Stimulated activated CD4-positive, alpha-beta T cell treated with anti-CD3 and anti-CD28 coated beads, Interleukin-12 subunit alpha, Interleukin-12 subunit beta, amount 100 ng/mL, for 24 hours (primary cell): ENCODE measurements around the gene ATP5PO.

Experiments used
- DNase-seq, 2 experiments: peaks; one replicate each; pipeline ENCODE4 v3.0.0-alpha.2; 2020; ENCODE audit warnings: low read depth in 2 of 2

The ATP5PO gene, protein sequence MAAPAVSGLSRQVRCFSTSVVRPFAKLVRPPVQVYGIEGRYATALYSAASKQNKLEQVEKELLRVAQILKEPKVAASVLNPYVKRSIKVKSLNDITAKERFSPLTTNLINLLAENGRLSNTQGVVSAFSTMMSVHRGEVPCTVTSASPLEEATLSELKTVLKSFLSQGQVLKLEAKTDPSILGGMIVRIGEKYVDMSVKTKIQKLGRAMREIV

DNA sequence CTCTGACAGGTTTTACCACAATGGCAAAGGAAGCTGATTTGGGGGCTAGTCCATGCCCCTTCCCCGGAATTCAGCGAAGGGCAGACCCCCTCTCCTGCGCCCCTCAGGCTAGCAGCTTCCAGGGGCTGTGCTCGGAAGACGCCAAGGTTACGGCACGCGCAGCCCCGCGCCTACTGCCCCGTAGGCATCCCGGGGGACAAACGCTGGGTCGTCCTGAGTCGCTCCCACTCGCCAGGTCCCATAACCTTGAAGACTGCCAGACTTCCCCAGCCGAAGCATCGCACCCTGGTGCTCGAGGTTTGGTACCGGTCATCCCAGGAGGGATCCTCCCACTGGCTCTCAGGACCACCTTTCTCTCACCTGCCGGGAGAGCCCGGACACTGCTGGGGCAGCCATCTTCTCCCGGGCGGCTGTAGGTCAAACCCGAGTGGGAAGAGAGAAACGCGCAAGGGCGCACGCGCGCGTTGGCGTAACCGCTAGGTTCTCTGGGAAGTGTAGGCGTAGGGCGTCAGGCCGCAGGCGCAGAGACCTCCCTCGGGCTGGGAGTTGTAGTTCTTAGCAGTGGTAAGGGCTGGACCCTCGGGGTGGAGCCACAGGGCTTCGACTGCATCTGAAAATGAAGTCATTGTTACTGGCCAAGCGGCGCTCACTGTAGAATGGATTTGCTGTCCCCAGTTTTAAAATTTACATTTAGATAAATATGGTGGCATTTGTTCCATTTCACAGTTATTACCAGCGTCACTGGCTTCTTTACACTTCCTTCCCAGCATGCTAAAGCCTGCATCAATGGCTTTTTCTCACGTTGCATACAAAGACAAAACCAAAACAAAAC lies at the start of gene ATP5PO:
Gene ATP5PO, minus strand, starts transcription at position 437 of the 832 bp plus-strand sequence. Its CDS starts 41 bp downstream, at position 396.
- DNase-seq = peak; percentile 93 to 95

DNA sequence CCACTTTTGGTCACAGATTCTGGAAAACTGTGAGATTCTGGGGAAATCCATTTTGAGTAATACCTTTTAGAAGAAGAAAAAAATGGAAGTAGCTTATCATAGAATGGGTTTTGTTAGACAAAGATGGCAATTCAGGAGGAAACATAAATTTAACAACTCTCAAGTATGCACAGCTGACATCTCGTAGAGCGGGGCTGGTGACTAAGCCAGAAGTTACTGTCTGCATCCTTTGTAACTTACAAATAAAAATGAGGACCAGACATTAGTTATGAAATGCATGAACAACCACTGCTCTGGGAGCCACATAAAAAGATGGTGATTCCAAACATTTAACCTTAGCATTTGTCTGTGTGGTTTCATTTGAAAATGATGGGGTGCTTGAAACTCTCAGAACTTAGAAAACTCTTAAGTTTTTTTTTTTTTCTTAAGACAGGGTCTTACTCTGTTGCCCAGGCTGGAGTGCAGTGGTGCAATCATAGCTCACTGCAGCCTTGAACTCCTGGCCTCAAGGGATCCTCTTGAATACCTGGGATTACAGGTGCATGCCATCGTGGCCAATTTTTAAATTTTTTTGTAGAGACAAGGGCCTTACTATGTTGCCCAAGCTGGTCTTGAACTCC lies 49.2 kb upstream of the ATP5PO start:
- DNase-seq = no peak

DNA sequence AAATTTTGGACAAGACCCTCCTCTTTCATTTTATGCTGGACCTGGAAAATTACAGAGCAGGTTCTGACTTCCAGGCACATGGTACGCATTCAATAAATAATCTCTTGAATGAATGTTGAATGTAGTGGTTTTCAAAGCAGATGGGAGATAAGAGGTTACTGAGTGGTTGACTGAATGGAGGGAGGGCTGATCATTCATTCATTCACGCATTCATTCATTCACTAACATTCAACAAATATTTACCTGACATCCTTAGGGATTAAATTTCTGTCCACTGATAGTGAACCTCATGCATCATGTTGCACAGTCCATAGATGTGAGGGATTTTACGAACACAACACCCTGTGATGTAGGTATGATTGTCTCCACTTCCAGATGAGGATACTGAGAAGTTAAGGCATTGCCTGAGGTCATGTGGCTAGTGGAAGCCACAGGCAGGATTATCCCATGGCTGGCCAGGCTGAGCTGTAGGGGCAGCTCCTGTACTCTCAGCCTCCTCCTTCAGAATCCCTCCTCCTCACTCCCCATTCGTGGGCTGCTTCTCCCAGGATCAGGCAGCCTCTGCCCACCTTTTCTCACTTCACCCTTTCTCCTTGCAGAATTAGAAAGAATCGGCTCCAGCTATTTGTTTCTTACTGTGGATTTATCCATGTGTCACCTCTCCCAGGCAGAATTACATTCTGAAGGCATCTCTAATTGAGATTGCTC lies 48.4 kb upstream of the ATP5PO start:
- no peak for DNase-seq

DNA sequence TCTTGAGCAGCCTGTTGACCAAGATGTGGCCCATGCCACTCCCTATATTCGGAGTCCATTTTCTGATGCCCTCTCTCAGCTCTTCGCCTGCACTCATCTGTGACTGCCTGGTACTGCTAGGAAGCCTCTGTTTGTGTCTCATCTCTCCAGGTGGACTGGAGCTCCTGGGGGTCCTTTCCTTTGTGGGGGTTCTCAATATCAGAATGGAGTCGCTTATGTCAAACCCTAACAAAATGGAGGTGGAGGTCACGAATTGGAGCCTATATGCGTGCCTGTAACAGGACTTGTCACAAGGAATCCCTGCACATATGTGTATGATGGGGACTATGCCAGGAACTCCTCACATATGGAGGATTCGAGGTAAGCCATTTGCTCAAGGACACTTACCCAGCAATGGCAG lies 46.7 kb upstream of the ATP5PO start:
- no peak for DNase-seq

DNA sequence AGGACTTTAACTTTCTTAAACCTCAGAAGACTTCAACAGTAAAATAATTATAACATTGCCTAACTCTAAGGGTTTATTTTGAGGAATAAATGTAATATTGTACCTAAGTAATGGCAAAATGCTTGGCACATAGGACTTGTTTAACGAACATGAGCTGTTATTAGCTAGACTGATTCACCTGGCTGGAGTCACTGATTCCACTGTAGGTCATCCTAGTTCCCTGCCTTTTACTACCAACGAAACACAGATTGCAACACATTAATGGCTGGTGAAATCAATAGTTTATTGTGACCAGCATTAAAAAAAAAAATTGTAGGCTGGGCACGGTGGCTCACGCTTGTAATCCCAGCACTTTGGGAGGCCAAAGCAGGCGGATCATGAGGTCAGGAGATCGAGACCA lies 45.5 kb upstream of the ATP5PO start:
- DNase-seq = no peak

DNA sequence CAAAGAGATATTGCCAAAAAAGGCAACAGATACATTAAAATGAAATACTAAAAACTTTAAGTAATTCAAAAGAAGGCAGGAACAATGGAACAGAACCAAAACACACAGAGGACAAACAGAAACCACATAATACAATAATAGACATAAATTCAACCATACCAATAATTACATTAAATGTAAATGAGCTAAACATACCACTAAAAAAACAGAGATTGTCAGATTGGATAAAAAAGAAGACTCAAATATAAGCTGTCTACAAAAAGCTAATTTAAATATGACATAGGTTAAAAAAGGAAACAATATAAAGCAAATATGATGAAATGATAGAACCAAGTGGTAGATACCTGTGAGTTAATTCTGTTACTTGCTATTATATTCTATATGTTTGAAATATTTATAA lies 44.1 kb upstream of the ATP5PO start:
- no peak for DNase-seq

DNA sequence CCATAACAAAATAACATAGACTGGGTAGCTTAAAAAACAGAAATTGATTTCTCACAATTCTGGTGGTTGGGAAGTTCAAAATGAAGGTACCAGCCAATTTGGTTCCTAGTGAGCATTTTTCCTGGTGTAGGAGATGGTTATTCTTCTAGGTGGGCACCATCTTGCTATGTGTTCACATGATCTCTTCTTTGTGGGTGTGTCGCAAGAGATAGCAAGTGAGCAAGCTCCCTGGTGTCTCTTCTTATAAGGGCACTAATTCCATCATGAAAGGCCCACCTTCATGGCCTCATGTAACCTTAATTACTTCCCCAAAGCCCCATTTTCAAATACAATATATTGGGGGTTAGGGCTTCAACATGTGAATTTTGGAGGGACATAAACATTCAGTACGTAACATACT lies 38.8 kb upstream of the ATP5PO start:
- no peak for DNase-seq

DNA sequence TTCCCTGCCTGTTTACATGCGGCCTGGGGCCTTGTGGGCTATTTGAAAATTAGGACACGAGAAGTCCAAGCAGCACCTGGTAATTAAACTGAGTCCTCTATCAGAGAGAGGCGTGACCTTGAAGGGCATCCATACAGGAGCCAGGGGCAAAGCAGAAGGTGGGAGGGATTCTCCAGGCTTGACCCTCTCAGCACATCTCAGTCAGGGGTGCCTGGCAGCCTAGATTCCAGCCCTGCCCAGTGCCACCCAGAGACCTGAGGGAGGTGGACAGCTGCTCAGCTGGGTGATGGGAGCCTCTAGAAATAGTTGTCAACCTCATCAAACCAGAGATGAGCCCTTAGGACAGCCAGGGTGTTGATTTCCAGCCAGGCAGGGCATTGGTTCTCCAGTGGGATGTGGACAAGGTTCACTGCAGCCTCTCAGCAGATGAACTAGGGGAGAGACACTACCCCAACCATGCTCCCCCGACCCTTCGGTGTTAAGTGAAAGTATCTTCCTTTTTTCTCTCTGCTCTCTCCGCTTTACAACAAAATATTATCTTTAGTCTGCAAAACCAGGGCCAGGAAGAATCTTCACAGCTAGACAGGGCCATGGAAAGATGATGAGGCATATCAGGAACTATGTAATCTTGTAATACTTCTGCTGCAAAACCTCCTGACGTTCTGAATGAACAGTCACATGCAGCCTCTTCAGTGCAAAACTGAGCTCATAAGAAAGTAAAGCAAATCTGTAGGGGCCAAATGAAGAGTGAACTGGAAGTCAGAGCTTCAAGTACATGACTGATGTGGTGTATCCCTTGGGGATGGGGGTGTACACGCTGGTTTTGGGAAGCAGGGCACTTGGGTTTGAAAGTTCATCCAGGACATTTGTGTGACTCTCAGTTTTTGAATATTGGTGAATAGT lies 35.9 kb upstream of the ATP5PO start:
- no peak for DNase-seq

DNA sequence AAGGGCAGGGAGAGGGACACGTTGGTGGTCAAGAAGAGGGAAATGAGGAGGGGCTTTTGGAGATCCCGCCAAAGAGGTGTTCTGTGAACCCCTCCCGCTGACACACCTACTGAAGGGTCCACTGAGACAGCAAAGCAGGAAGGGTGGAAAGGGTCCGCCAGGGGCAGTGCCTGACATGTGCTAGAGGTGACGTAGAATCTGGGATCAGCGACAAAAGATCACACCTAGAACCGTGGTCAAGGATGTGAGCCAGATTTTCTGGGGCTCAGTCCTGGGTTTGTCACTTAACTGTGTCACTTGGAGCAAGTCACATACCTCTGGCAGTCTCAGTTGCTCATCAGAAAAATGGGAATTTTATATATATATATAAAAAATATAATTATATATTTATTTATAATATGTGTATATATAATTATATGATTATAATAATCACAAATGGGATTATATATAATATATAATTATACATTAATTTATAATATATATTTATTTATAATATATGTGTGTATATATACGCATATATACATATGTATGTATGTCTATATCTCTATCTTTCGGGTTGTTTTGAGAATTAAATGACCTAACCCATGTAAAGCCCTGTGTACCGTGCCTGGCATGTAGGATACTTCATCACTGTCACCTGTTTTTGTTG lies 35.0 kb upstream of the ATP5PO start:
- no peak for DNase-seq

DNA sequence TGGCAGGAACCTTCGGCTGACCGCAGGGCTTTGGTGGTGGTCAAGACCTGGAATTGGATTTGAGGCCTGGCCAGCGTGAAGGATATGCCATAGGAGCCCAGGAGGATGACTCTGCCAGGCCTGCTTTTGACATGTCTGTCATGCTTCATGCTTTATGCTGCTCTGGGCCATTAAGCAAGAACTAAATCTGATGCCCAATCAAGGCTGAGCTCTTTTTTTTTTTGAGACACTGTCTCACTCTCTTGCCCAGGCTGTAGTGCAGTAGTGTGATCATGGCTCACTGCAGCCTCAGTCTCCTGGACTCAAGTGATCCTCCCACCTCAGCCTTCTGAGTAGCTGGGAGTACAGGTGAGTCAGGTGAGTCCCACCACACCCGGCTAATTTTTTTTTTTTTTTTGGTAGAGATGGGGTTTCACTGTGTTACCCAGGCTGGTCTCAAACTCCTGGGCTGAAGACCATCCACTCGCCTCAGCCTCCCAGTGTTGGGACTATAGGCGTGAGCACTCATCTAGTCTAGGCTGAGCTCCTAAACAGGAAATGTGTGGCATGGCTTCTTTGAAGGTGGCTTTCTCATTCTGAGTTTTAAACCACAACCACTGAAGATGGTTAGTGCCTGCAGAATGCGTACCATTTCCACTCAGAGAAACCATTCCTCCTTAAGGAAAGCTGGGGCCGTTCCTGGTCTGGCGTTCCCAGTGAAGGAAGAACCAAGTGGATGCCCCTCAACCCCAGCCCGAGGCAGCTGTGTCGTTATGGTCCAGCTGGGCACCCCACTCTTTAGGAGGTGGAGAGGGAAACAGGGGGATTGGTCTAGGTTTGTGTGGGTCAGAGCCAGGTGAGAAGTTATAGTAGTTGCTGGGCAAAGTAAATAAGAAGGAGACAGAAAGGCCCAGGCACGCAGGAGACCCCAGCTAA lies 34.2 kb upstream of the ATP5PO start:
- DNase-seq = peak in 1 of 2 experiments; percentile 29

DNA sequence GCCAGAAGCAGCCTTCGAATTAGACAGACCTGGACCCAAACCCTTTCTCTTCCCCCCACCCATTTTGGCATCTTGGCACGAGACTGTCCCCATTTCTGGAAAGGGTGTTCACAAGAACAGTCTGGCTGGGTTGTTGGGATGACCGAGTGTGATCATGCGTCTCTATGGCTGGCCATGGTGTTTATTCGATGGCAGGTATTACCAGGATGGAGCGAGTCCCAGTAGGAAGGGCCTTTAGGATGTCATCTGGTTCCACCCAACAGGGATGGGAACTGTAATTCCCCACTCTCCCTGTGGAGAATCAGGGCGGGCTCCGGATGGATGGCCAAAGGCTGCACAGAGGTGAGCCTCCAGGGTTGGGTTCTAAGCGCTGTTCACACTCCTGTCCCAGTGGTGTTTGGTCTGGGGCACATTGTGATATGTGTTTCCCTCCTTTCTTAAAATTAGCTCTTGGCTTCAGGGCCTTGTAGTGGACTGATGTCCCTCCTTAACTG lies 33.4 kb upstream of the ATP5PO start:
- DNase-seq = no peak

DNA sequence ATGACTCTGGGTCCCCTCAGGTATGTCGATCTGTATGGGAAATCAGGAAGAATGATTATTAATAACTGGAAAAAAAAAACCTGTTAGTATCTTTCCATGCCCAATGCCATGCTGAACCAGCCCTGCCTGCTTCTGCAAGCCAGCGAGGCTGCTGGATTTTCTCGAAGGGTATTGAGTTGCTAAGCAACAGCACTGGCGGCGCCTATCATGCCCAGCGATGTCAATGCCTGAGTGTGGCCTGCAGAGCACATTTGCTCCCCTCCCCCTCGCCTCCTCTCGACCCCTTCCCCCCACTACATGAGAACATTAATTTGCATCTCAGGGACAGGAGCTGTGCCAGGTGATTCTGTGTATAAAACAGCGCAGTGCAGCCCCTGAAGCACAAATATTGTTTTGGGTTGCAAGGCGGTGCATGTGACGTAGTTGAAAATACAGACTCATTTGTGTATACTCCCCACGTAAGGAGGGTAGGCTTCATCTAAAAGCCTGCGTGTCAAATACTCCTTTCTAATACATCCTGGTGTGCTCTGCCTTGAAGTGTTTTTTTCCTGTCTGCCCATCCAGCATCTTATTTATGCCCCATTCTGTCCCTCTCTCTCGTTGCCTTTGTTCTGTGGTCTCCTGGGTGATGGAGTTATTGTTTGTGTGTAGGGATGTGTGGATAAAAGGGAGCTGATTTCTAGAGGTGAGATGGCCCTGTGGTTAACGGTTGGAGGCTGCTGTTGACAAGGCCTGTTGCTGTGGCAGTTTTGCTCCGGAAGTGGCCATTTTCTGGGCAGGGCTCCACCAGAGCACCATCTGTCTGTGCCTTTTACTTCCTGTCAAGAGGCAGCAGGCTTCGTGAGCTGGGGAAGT lies 32.7 kb upstream of the ATP5PO start:
- peak; percentile 51 to 63 for DNase-seq

DNA sequence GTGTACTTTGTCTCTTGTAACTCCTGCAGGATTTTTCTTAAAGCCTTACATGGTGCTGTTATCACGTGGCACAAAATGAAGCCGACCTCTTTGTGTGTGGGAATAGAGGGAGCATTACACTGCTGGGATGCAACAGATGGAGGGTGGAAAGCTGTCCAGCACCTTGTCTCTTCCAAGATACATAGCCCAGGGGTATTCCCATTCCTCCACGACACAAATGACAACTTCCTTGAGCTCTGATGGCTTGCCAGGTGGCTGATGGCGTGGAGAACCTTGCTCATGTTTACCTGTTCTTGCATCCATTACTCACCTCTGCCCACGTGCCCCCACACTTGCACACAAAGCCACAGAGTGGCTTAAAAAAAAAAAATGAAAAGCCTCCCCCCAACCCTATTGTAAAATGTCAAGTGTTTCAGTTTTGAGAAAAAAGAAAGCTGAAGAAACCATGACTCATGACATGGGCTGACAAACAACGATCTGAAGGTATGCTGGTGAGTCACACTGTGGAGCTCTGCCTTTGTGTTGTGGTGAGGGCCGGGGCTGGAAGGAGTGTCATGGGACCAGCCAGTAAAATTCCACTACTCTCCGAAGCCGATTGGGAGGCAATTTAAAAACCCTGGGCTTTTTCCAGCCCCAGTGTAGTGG lies 32.0 kb upstream of the ATP5PO start:
- peak; percentile 72 to 75 for DNase-seq

DNA sequence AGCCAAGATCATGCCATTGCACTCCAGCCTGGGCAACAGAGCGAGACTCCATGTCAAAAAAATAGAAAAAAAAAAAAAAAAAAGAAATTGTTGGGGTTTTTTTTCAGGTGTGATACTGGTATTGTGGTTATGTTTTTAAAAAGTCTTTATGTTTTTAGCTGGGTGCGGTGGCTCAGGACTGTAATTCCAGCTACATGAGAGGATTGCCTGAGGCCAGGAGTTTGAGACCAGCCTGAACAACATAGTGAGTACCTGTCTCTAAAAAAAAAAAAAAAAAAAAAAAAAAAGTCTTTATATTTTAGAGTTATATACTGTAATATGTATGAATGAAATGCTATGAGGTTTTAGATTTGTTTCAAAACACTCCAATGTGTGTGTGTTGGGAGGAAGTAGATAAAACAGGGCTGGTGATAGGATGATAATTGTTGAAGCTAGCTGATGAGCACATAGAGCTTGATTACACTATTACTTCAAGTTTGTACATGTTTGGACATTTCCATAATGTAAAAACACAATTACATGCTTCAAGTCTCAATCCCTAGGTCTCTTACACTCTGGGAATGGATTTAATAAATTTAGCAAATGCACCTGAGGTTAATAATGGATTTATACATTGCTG lies 30.2 kb upstream of the ATP5PO start:
- no peak for DNase-seq

DNA sequence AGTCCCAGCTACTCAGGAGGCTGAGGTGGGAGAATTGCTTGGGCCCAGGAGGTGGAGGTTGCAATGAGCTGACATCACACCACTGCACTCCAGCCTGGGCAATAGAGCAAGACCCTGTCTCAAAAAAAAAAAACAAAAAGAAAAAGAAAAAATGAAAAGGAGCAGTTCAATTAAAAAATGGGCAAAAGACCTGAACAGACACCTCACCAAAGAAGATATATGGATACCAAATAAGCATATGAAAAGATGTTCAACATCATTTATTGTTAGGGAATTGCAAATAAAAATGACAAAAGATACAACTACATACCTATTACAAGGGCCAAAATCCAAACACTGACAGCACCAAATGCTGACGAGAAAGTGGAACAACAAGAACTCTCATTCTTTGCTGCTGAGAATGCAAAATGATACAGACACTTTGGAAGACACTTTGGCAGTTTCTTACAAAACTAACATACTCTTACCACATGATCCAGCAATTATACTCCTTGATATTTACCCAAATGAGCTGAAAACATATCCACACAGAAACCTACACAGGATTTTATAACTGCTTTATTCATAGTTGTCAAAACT lies 28.7 kb upstream of the ATP5PO start:
- DNase-seq = no peak

DNA sequence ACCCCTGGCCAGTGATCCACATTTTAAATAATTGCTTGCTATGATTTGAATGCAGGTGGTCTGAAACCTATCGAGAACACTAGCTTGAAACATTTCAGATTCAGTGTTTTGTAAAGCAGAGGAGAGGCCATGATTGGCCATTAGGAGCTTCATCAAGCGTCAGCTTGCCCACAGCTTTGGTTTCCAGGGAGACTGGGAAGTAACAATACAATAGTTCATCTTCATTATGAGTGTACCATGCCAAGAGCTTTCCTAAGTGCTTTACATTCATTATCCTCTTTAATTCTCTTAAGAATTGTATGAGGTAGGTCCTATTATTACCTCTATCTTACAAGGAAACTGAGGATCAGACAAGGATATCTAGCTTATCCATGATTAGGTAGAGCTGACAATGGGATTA lies 27.7 kb upstream of the ATP5PO start:
- DNase-seq = no peak

DNA sequence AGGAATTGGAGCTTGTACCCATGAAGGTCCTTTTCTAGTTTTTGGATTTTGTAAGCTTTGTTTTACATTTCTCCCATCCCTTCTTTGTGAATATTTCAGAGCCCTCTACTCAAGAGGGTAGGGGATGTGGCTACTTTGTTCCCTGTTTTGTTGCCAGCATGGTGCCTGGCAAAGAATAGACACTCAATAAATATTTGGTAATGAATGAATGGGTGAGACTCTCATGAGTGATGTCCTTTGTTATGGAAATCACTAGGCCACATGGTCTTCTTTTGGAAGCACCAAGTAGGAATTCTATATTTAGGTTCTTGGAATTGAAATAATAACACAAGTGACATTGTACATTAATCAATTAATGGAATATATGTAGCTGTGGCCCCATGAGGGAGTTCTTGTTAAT lies 26.8 kb upstream of the ATP5PO start:
- no peak for DNase-seq
